Trophoblast cell (in vitro differentiated cells and primary cell): ENCODE results near the gene C22orf42.

Experiments used
- DNase-seq, 2 donors: peaks; one replicate each; pipeline ENCODE4 v3.0.0-alpha.2; 2016
- H2AFZ ChIP-seq: 2 replicates; pipeline ENCODE4 v1.6.1; 2013; ENCODE audit warnings: low read length, moderate library complexity, mild to moderate bottlenecking; ENCODE audit not compliant: insufficient read depth, poor library complexity
- H2AK5ac ChIP-seq: 2 replicates; pipeline ENCODE4 v1.6.1; 2013; ENCODE audit warnings: mild to moderate bottlenecking, low read length
- H2BK120ac ChIP-seq: 2 replicates; pipeline ENCODE4 v1.6.1; 2013; ENCODE audit warnings: low read length, mild to moderate bottlenecking, moderate library complexity; ENCODE audit not compliant: insufficient read depth, poor library complexity
- H2BK12ac ChIP-seq: 2 replicates; pipeline ENCODE4 v1.6.1; 2013; ENCODE audit warnings: mild to moderate bottlenecking, low read length, moderate library complexity
- H2BK5ac ChIP-seq: 2 replicates; pipeline ENCODE4 v1.6.1; 2013; ENCODE audit warnings: low read length, low read depth, moderate library complexity, mild to moderate bottlenecking; ENCODE audit not compliant: poor library complexity
- H3K14ac ChIP-seq: 2 replicates; pipeline ENCODE4 v1.6.1; 2013; ENCODE audit warnings: mild to moderate bottlenecking, low read length
- H3K18ac ChIP-seq: 2 replicates; pipeline ENCODE4 v1.6.1; 2013; ENCODE audit warnings: mild to moderate bottlenecking, low read length
- H3K23ac ChIP-seq: 2 replicates; pipeline ENCODE4 v1.6.1; 2013; ENCODE audit warnings: low read length
- H3K27ac ChIP-seq: 2 replicates; pipeline ENCODE4 v1.5.1; 2013; ENCODE audit warnings: low read depth, mild to moderate bottlenecking, inconsistent platforms, low read length, moderate library complexity
- H3K27me3 ChIP-seq: 2 replicates; pipeline ENCODE4 v1.6.1; 2013; ENCODE audit warnings: inconsistent platforms, mild to moderate bottlenecking, low read length, moderate library complexity; ENCODE audit not compliant: insufficient read depth
- H3K36me3 ChIP-seq, 2 experiments: 1 replicate in 1 of 2; 2 replicates in 1 of 2; pipeline ENCODE4 v1.6.1; 2013; ENCODE audit warnings: low read length in 2 of 2, mild to moderate bottlenecking in 2 of 2, moderate library complexity in 1 of 2; ENCODE audit not compliant: insufficient read depth in 2 of 2, control insufficient read depth in 1 of 2
- H3K4ac ChIP-seq: 2 replicates; pipeline ENCODE4 v1.6.1; 2013; ENCODE audit warnings: low read depth, mild to moderate bottlenecking, low read length, moderate library complexity
- H3K4me1 ChIP-seq, 2 experiments: 1 replicate in 1 of 2; 2 replicates in 1 of 2; pipeline ENCODE4 v1.6.1; 2013; ENCODE audit warnings: low read length in 2 of 2, mild to moderate bottlenecking in 2 of 2, moderate library complexity in 1 of 2; ENCODE audit not compliant: insufficient read depth in 2 of 2, control insufficient read depth in 1 of 2
- H3K4me2 ChIP-seq: 2 replicates; pipeline ENCODE4 v1.6.1; 2013; ENCODE audit warnings: inconsistent platforms, mild to moderate bottlenecking, low read length, moderate library complexity
- H3K4me3 ChIP-seq: 2 replicates; pipeline ENCODE4 v1.5.1; 2013; ENCODE audit warnings: mild to moderate bottlenecking, low read depth, low read length, inconsistent platforms
- H3K79me1 ChIP-seq: one replicate; pipeline ENCODE4 v1.6.1; 2013; ENCODE audit warnings: low read length
- H3K79me2 ChIP-seq: 2 replicates; pipeline ENCODE4 v1.6.1; 2013; ENCODE audit warnings: low read length, mild to moderate bottlenecking; ENCODE audit not compliant: control insufficient read depth, insufficient read depth, poor library complexity
- H3K9ac ChIP-seq: 2 replicates; pipeline ENCODE4 v1.6.1; 2013; ENCODE audit warnings: mild to moderate bottlenecking, low read length
- H3K9me3 ChIP-seq: 2 replicates; pipeline ENCODE4 v1.6.1; 2013; ENCODE audit warnings: low read depth, mild to moderate bottlenecking, control low read depth, inconsistent platforms, low read length; ENCODE audit not compliant: insufficient read depth
- H4K12ac ChIP-seq: 2 replicates; pipeline ENCODE4 v1.6.1; 2013; ENCODE audit warnings: low read depth, mild to moderate bottlenecking, low read length, moderate library complexity
- H4K8ac ChIP-seq: 2 replicates; pipeline ENCODE4 v1.6.1; 2013; ENCODE audit warnings: low read depth, mild to moderate bottlenecking, low read length, moderate library complexity
- H4K91ac ChIP-seq: one replicate; pipeline ENCODE4 v1.6.1; 2013; ENCODE audit warnings: low read depth, mild to moderate bottlenecking, low read length, moderate library complexity
- WGBS: extraction: QIAGEN DNeasy Blood & Tissue Kit; methylation state at CpG from one replicate; pipeline ENCODE4 v1.1.7; 2013; ENCODE audit warnings: missing lambda C conversion rate; ENCODE audit not compliant: insufficient read length, insufficient coverage; ENCODE audit errors: extremely low coverage; 5-methylcytosine and 5-hydroxymethylcytosine counted together

The C22orf42 gene

GRCh38 chr22:32181043-32181442 lies 21.9 kb upstream of the C22orf42 start:
- no peak for DNase-seq
- no peak overlapping the region for H2AFZ ChIP-seq
- H2BK5ac ChIP-seq = no peak overlapping the region
- no peak overlapping the region for H3K4me2 ChIP-seq
- H3K4me1 ChIP-seq = peaks cover 1 to 2% of the 10 kb centered on the region in 2 experiments
- H3K4ac ChIP-seq = no peak overlapping the region
- H2AK5ac ChIP-seq = no peak overlapping the region
- no peak overlapping the region for H4K8ac ChIP-seq
- no peak overlapping the region for H3K27ac ChIP-seq
- H3K18ac ChIP-seq = no peak overlapping the region
- H4K12ac ChIP-seq = no peak overlapping the region
- H3K79me2 ChIP-seq = no peaks in the 10 kb centered on the region
- H3K9me3 ChIP-seq = peaks cover 10% of the 10 kb centered on the region
- no peak overlapping the region for H3K14ac ChIP-seq
- no peak overlapping the region for H2BK120ac ChIP-seq
- H4K91ac ChIP-seq = no peak overlapping the region
- H3K36me3 ChIP-seq = no peaks in the 10 kb centered on the region
- H3K79me1 ChIP-seq = no peaks in the 10 kb centered on the region
- H2BK12ac ChIP-seq = no peak overlapping the region
- peaks cover 6% of the 10 kb centered on the region for H3K27me3 ChIP-seq
- no peak overlapping the region for H3K9ac ChIP-seq
- no CpG with 5 or more reads among the region's 6 CpGs for WGBS
- H3K4me3 ChIP-seq = no peak overlapping the region
- no peak overlapping the region for H3K23ac ChIP-seq

GRCh38 chr22:32177221-32177765 lies 18.2 kb upstream of the C22orf42 start:
- Histone ChIP-seq H3K9me3 (peaks cover 13% of the 10 kb centered on the region), H4K12ac (no peak overlapping the region), H3K79me1 (no peaks in the 10 kb centered on the region), H3K79me2 (no peaks in the 10 kb centered on the region), H3K27me3 (peaks cover 18% of the 10 kb centered on the region), H3K36me3 (no peaks in the 10 kb centered on the region), H3K4me3 (no peak overlapping the region), H2AFZ (no peak overlapping the region), H3K4me1 (peaks cover 7 to 8% of the 10 kb centered on the region in 2 experiments), H3K18ac (no peak overlapping the region), H3K23ac (no peak overlapping the region), H3K14ac (no peak overlapping the region), H2BK5ac (no peak overlapping the region), H2AK5ac (no peak overlapping the region), H2BK120ac (no peak overlapping the region), H3K4me2 (no peak overlapping the region), H4K91ac (no peak overlapping the region), H4K8ac (no peak overlapping the region), H3K4ac (no peak overlapping the region), H3K27ac (no peak overlapping the region), H2BK12ac (no peak overlapping the region), H3K9ac (no peak overlapping the region)
- no CpG with 5 or more reads among the region's 8 CpGs for WGBS
- DNase-seq = no peak

- Histone ChIP-seq H3K4ac (no peak overlapping the region), H4K8ac (no peak overlapping the region), H2BK5ac (no peak overlapping the region), H4K91ac (no peak overlapping the region), H4K12ac (no peak overlapping the region), H3K23ac (no peak overlapping the region), H3K4me3 (peak overlapping the region; percentile 37), H3K18ac (no peak overlapping the region), H3K36me3 (no peaks in the 10 kb centered on the region), H3K27ac (no peak overlapping the region), H3K9ac (no peak overlapping the region), H3K79me1 (no peaks in the 10 kb centered on the region), H2BK12ac (no peak overlapping the region), H2AK5ac (no peak overlapping the region), H3K4me1 (peaks cover 7 to 8% of the 10 kb centered on the region in 2 experiments), H2AFZ (no peak overlapping the region), H3K9me3 (peaks cover 13% of the 10 kb centered on the region), H3K14ac (no peak overlapping the region), H2BK120ac (no peak overlapping the region), H3K79me2 (no peaks in the 10 kb centered on the region), H3K4me2 (peak overlapping the region; percentile 49), H3K27me3 (peaks cover 18% of the 10 kb centered on the region)
- no peak for DNase-seq
- WGBS = no CpG with 5 or more reads among the region's 73 CpGs
Measured at GRCh38 chr22:32175683-32176644, 16.9 kb upstream of the C22orf42 start.

- DNase-seq = no peak
- no peak overlapping the region for H4K8ac ChIP-seq
- no peaks in the 10 kb centered on the region for H3K79me2 ChIP-seq
- no peak overlapping the region for H2BK120ac ChIP-seq
- no peak overlapping the region for H3K4ac ChIP-seq
- H3K4me2 ChIP-seq = no peak overlapping the region
- H3K9me3 ChIP-seq = peaks cover 13% of the 10 kb centered on the region
- no peak overlapping the region for H2AK5ac ChIP-seq
- no peak overlapping the region for H2BK5ac ChIP-seq
- H3K79me1 ChIP-seq = no peaks in the 10 kb centered on the region
- H4K91ac ChIP-seq = no peak overlapping the region
- no peak overlapping the region for H3K9ac ChIP-seq
- H3K4me3 ChIP-seq = no peak overlapping the region
- H3K36me3 ChIP-seq = no peaks in the 10 kb centered on the region
- H2AFZ ChIP-seq = no peak overlapping the region
- H3K27ac ChIP-seq = no peak overlapping the region
- no peak overlapping the region for H3K23ac ChIP-seq
- no peak overlapping the region for H2BK12ac ChIP-seq
- peaks cover 7 to 8% of the 10 kb centered on the region in 2 experiments for H3K4me1 ChIP-seq
- WGBS = no CpG with 5 or more reads among the region's 11 CpGs
- H3K14ac ChIP-seq = no peak overlapping the region
- peaks cover 18% of the 10 kb centered on the region for H3K27me3 ChIP-seq
- no peak overlapping the region for H4K12ac ChIP-seq
- no peak overlapping the region for H3K18ac ChIP-seq
Measured at GRCh38 chr22:32175115-32175514, 16.0 kb upstream of the C22orf42 start.
